Activated CD8-positive, alpha-beta memory T cell treated with anti-CD3 and anti-CD28 coated beads, Interleukin-2, amount 50 U/mL, for 48 hours (primary cell): ENCODE data around the gene ZIC5.
"Not testable (repeated sequence)": the region's sequence is repeated elsewhere in the genome, so short reads cannot be mapped to it uniquely, and the experiment has no call there.

Experiments used
- DNase-seq: peaks from one replicate; pipeline ENCODE4 v3.0.0-alpha.2; 2020

ZIC5 gene

GRCh38 chr13:99959540-99960230, 11.9 kb downstream of the ZIC5 start:
- peak; percentile 54 for DNase-seq

- DNase-seq, result no peak
Measured at GRCh38 chr13:99959127-99959539, 12.4 kb downstream of the ZIC5 start.

GRCh38 chr13:99958406-99959126, 13.0 kb downstream of the ZIC5 start:
- peak; percentile 53 for DNase-seq

- peak; percentile 58 for DNase-seq
Measured at GRCh38 chr13:99956473-99957349, 14.9 kb downstream of the ZIC5 start.

GRCh38 chr13:99955747-99956472, 15.7 kb downstream of the ZIC5 start:
- peak; percentile 56 for DNase-seq

GRCh38 chr13:99955107-99955746, 16.3 kb downstream of the ZIC5 start:
- no peak for DNase-seq

GRCh38 chr13:99953138-99953755, 18.3 kb downstream of the ZIC5 start:
- no peak for DNase-seq

- DNase-seq, result not testable (repeated sequence)
Measured at GRCh38 chr13:99951666-99952065, 19.9 kb downstream of the ZIC5 start.

- DNase-seq, result no peak
Measured at GRCh38 chr13:99949679-99950413, 21.7 kb downstream of the ZIC5 start.

GRCh38 chr13:99948907-99949678, 22.5 kb downstream of the ZIC5 start:
- no peak for DNase-seq

GRCh38 chr13:99948411-99948810, 23.2 kb downstream of the ZIC5 start:
- no peak for DNase-seq

GRCh38 chr13:99947666-99948065, 23.9 kb downstream of the ZIC5 start:
- no peak for DNase-seq

- DNase-seq, result not testable (repeated sequence)
Measured at GRCh38 chr13:99945515-99945914, 26.1 kb downstream of the ZIC5 start.

- no peak for DNase-seq
Measured at GRCh38 chr13:99944606-99945005, 27.0 kb downstream of the ZIC5 start.

GRCh38 chr13:99944102-99944501, 27.5 kb downstream of the ZIC5 start:
- DNase-seq, result no peak

- no peak for DNase-seq
Measured at GRCh38 chr13:99941911-99942310, 29.7 kb downstream of the ZIC5 start.

GRCh38 chr13:99941086-99941485, 30.5 kb downstream of the ZIC5 start:
- no peak for DNase-seq

GRCh38 chr13:99938635-99939034, 32.9 kb downstream of the ZIC5 start:
- no peak for DNase-seq

GRCh38 chr13:99935772-99936171, 35.8 kb downstream of the ZIC5 start:
- no peak for DNase-seq

GRCh38 chr13:99932912-99933311, 38.7 kb downstream of the ZIC5 start:
- DNase-seq, result no peak
